ENCODE data around the gene FOXP1. TPM values are rescaled to one million over a fixed set of nuclear protein-coding genes. Genes with fewer than 3 reads are reported as not detected.

The FOXP1 gene
- total RNA-seq, 4 donors from 2014 or later = 103 to 173 (median 140) TPM

DNA sequence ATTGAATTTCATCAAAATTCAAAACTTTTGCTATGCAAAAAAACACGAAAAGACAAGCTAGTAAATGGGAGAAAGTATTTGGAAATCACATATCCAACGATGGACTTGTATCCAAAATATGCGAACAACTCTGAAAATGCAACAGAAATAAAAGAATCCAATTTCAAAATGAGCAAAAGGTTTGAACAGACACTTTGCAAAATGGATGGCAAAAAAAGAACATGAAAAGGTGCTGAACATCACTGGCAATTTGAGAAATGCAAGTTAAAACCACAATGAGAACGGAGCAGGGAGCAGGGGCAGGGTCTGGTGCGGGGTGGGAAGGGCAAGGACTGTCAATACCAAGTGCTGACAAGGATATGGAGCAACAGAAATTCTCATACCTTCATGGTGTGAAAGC lies 23.1 kb upstream of the FOXP1 start:
- Histone ChIP-seq H3K4me1 (no peaks in the 10 kb centered on the region), H3K27me3 (no peaks in the 10 kb centered on the region), H3K36me3 (no peaks in the 10 kb centered on the region), H3K9me3 (no peaks in the 10 kb centered on the region), H3K4me3 (no peak overlapping the region), H3K27ac (no peak overlapping the region)
- TF ChIP-seq POLR2A (IDR thresholded peaks at IDR 0.05) = no peak
- TF ChIP-seq, protein P1, sequence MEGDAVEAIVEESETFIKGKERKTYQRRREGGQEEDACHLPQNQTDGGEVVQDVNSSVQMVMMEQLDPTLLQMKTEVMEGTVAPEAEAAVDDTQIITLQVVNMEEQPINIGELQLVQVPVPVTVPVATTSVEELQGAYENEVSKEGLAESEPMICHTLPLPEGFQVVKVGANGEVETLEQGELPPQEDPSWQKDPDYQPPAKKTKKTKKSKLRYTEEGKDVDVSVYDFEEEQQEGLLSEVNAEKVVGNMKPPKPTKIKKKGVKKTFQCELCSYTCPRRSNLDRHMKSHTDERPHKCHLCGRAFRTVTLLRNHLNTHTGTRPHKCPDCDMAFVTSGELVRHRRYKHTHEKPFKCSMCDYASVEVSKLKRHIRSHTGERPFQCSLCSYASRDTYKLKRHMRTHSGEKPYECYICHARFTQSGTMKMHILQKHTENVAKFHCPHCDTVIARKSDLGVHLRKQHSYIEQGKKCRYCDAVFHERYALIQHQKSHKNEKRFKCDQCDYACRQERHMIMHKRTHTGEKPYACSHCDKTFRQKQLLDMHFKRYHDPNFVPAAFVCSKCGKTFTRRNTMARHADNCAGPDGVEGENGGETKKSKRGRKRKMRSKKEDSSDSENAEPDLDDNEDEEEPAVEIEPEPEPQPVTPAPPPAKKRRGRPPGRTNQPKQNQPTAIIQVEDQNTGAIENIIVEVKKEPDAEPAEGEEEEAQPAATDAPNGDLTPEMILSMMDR (IDR thresholded peaks at IDR 0.05) = no peak
- DNase-seq = no peak

DNA sequence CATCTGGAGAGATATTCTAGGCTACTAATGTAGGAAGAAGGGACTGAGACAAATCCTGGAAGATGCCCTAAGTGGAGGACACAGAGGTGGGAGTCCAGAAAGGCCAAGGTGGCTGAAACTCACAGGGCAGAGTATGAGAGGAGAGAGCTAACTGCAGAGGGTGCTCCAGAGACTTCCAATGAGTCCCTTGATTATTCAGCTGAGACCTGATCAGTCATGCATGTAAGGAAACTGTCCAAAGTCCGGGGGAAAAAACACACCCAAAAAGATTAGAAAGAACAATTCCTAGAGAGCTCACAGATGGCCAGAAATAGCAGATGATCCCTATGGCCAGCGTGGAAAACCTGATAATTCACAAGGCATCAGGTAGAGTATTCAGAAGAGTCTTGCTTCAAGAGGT lies 18.7 kb upstream of the FOXP1 start:
- no peak for TF ChIP-seq POLR2A (IDR thresholded peaks at IDR 0.05)
- TF ChIP-seq, protein P1 (IDR thresholded peaks at IDR 0.05) = peak in 2 of 6 experiments; percentile 19 to 34
- Histone ChIP-seq H3K27me3 (no peaks in the 10 kb centered on the region), H3K4me1 (no peaks in the 10 kb centered on the region), H3K4me3 (no peak overlapping the region), H3K36me3 (no peaks in the 10 kb centered on the region), H3K27ac (no peak overlapping the region), H3K9me3 (no peaks in the 10 kb centered on the region)
- no peak for DNase-seq

DNA sequence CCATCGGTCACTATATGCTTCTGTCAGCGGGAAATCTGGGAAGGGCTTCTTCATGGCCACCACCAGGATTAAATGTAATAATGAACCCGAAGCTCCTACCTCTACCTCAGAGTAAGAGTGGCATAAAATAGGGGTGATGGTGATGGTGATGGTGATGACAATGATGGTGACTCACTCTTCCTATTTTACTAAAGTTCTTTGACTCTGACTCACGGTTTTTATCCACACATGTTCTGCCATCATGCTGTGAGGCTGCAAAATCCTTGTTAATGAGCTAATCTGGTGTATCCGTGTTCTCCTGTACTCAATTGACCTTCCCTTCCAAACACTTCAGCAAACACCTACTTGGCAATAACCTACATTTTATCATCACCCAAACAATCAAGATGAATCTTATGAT lies 18.3 kb upstream of the FOXP1 start:
- Histone ChIP-seq H3K9me3 (no peaks in the 10 kb centered on the region), H3K36me3 (no peaks in the 10 kb centered on the region)

DNA sequence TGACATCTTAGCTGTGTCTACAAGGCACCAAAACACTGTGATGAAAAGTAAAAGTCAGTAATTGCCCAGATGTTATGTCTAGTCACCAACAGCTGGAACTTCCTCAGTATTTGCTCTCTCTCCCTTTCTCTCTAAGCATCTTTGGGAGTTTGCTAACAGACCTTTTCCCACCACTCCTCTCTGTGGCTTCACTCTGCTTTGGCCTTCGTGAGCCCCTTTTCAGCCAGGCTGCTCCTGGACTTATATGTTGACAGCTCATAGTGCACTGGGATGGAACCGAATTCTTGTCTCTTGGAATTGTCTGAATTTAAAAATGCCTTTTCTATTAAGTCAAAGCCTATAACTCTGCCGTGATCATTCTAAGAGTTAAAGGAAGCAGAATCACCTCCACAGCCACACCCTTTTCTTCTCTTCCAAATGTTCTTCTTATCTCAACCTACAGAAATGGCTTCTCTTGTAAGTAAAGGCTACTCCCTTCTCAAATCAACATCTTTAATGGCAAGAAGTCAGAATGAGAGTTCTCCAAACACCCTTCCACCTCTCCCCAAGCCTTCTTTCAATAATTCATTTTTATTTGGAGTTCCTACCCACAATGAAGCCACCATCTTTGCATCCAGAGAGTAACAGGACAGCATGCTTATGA lies 17.2 kb upstream of the FOXP1 start:
- no peak overlapping the region for H3K27ac ChIP-seq
- no peaks in the 10 kb centered on the region for H3K27me3 ChIP-seq
- H3K4me1 ChIP-seq = no peaks in the 10 kb centered on the region
- TF ChIP-seq, protein P1 (IDR thresholded peaks at IDR 0.05) = no peak
- TF ChIP-seq POLR2A (IDR thresholded peaks at IDR 0.05) = no peak
- H3K4me3 ChIP-seq = no peak overlapping the region
- H3K36me3 ChIP-seq = no peaks in the 10 kb centered on the region
- no peaks in the 10 kb centered on the region for H3K9me3 ChIP-seq
- DNase-seq = no peak

More for the DNA sequence above, 18.3 kb upstream of the FOXP1 start:
- DNase-seq = no peak
- Histone ChIP-seq H3K4me3 (no peak overlapping the region), H3K4me1 (no peaks in the 10 kb centered on the region), H3K27ac (no peak overlapping the region), H3K27me3 (no peaks in the 10 kb centered on the region)
- TF ChIP-seq, protein P1 (IDR thresholded peaks at IDR 0.05) = no peak
- TF ChIP-seq POLR2A (IDR thresholded peaks at IDR 0.05) = no peak

DNA sequence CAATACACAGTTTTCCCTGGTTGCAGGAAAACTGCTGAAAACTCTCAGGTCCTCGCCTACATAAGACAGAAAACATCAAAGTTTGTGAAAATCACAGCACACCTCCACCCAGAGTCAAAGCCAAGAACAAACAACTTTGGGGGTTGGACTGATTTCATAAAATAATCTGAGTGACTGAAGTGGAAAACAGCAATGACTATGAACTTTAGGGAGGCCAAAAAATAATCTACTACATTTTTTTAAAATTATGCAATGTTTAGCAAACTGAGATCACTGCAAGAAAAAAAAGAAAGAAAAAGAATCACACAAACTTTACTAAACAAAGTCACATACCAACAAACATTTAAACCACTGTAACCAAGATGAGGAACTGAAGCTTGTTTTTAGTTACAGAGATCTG lies 15.9 kb upstream of the FOXP1 start:
- no peaks in the 10 kb centered on the region for H3K36me3 ChIP-seq
- H3K27ac ChIP-seq = no peak overlapping the region
- DNase-seq = no peak
- no peak for TF ChIP-seq POLR2A (IDR thresholded peaks at IDR 0.05)
- TF ChIP-seq, protein P1 (IDR thresholded peaks at IDR 0.05) = no peak
- no peaks in the 10 kb centered on the region for H3K4me1 ChIP-seq
- no peak overlapping the region for H3K4me3 ChIP-seq
- H3K27me3 ChIP-seq = no peaks in the 10 kb centered on the region
- H3K9me3 ChIP-seq = no peaks in the 10 kb centered on the region

DNA sequence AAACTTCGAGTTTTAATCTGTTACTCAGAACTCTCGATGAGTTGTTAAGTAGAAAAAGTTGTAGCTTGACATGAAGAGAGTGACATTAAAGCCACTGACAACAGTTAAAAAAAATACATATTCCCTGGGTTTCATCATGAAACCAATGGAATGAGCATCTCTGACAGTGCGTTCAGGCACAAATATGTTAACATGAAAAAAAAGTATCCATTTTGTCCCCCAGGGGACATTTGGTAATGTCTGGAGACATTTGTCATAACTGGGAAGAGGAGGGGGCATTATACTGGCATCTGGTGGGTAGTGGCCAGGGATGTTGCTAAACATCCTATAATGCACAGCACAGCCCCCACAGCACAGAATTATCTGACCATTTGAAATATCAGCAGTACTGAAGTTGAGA lies 14.8 kb upstream of the FOXP1 start:
- Histone ChIP-seq H3K36me3 (no peaks in the 10 kb centered on the region), H3K27me3 (no peaks in the 10 kb centered on the region)
- no peak for TF ChIP-seq POLR2A (IDR thresholded peaks at IDR 0.05)
- TF ChIP-seq, protein P1 (IDR thresholded peaks at IDR 0.05) = no peak

More for the DNA sequence above, 14.8 kb upstream of the FOXP1 start:
- H3K9me3 ChIP-seq = no peaks in the 10 kb centered on the region
- H3K4me3 ChIP-seq = no peak overlapping the region
- no peak overlapping the region for H3K27ac ChIP-seq
- DNase-seq = no peak
- H3K4me1 ChIP-seq = no peaks in the 10 kb centered on the region
